Endothelial cell (in vitro differentiated cells): ENCODE measurements around the gene RPN2. TPM values are rescaled to one million over a fixed set of nuclear protein-coding genes. Genes with fewer than 3 reads are reported as not detected.
A peak's percentile ranks its signal among the peaks of the same experiment; 100 is the strongest.

ENCODE experiments used
- DNase-seq: peaks from one replicate; pipeline ENCODE4 v3.0.0; 2021; ENCODE audit warnings: low spot score
- H3K27ac Mint-ChIP-seq: one replicate; pipeline ENCODE4 v1.8.0; 2021; ENCODE audit warnings: mixed read lengths, inconsistent platforms; ENCODE audit not compliant: unreplicated experiment
- H3K27me3 Mint-ChIP-seq: one replicate; pipeline ENCODE4 v1.8.0; 2021; ENCODE audit warnings: mild to moderate bottlenecking, moderate library complexity, mixed read lengths, inconsistent platforms; ENCODE audit not compliant: unreplicated experiment
- H3K36me3 Mint-ChIP-seq: one replicate; pipeline ENCODE4 v1.8.0; 2021; ENCODE audit warnings: mild to moderate bottlenecking, low read depth, mixed read lengths, inconsistent platforms; ENCODE audit not compliant: unreplicated experiment
- H3K4me1 Mint-ChIP-seq: one replicate; pipeline ENCODE4 v1.8.0; 2021; ENCODE audit warnings: mild to moderate bottlenecking, mixed read lengths, inconsistent platforms; ENCODE audit not compliant: unreplicated experiment
- H3K4me3 Mint-ChIP-seq: one replicate; pipeline ENCODE4 v1.8.0; 2021; ENCODE audit warnings: mild to moderate bottlenecking, mixed read lengths, inconsistent platforms; ENCODE audit not compliant: unreplicated experiment
- H3K9me3 Mint-ChIP-seq: one replicate; pipeline ENCODE4 v1.8.0; 2021; ENCODE audit warnings: mixed read lengths, inconsistent platforms; ENCODE audit not compliant: unreplicated experiment
- CTCF ChIP-seq: fragments of 200-600 bp; sonication (generic); IDR thresholded peaks from one replicate; pipeline ENCODE4 v1.5.0; 2021; ENCODE audit warnings: antibody characterized with exemption; ENCODE audit not compliant: unreplicated experiment
- total RNA-seq: library from RNA; stranded (reverse); fragmentation: NEBNext Ultra II Directional; extraction: Animal tissue kit (Norgen Biotek cat#: 25700); gene quantifications from one replicate; pipeline ENCODE4 v1.2.1, GENCODE V29; 2021; ENCODE audit not compliant: unreplicated experiment

Gene RPN2
- total RNA-seq, 1 donor from 2014 or later = 187 TPM

GRCh38 chr20:37190354-37191112 is 11.4 kb downstream of the RPN2 start:
- TF ChIP-seq CTCF = no peak
- DNase-seq = no peak
- no peak overlapping the region for H3K27ac Mint-ChIP-seq
- peaks cover 18% of the 10 kb centered on the region for H3K36me3 Mint-ChIP-seq
- peaks cover 6% of the 10 kb centered on the region for H3K27me3 Mint-ChIP-seq
- no peaks in the 10 kb centered on the region for H3K9me3 Mint-ChIP-seq
- H3K4me1 Mint-ChIP-seq = peaks cover 27% of the 10 kb centered on the region
- no peak overlapping the region for H3K4me3 Mint-ChIP-seq

GRCh38 chr20:37192137-37192854 is 13.2 kb downstream of the RPN2 start:
- DNase-seq = peak; percentile 79
- H3K4me1 Mint-ChIP-seq = peaks cover 34% of the 10 kb centered on the region

GRCh38 chr20:37193226-37193625 is 14.1 kb downstream of the RPN2 start:
- DNase-seq = no peak
- no peak for TF ChIP-seq CTCF
- no peaks in the 10 kb centered on the region for H3K9me3 Mint-ChIP-seq
- peak overlapping the region; percentile 27 for H3K4me3 Mint-ChIP-seq
- H3K27me3 Mint-ChIP-seq = peaks cover 7% of the 10 kb centered on the region
- no peak overlapping the region for H3K27ac Mint-ChIP-seq
- peaks cover 34% of the 10 kb centered on the region for H3K4me1 Mint-ChIP-seq
- H3K36me3 Mint-ChIP-seq = peaks cover 27% of the 10 kb centered on the region

More at GRCh38 chr20:37192137-37192854, 13.2 kb downstream of the RPN2 start:
- H3K36me3 Mint-ChIP-seq = peaks cover 28% of the 10 kb centered on the region
- peak overlapping the region; percentile 37 for H3K27ac Mint-ChIP-seq
- no peaks in the 10 kb centered on the region for H3K9me3 Mint-ChIP-seq
- H3K4me3 Mint-ChIP-seq = no peak overlapping the region
- peaks cover 7% of the 10 kb centered on the region for H3K27me3 Mint-ChIP-seq
- peak; percentile 88 for TF ChIP-seq CTCF

GRCh38 chr20:37193821-37194220 is 14.7 kb downstream of the RPN2 start:
- no peak for DNase-seq
- peak overlapping the region; percentile 38 for H3K27ac Mint-ChIP-seq
- no peaks in the 10 kb centered on the region for H3K9me3 Mint-ChIP-seq
- peak overlapping the region; percentile 62 for H3K4me3 Mint-ChIP-seq
- H3K4me1 Mint-ChIP-seq = peaks cover 34% of the 10 kb centered on the region
- peaks cover 7% of the 10 kb centered on the region for H3K27me3 Mint-ChIP-seq
- TF ChIP-seq CTCF = no peak
- peaks cover 25% of the 10 kb centered on the region for H3K36me3 Mint-ChIP-seq
